Breast epithelium (tissue), 3 donors: ENCODE data around the gene CDK5RAP3.

ENCODE experiments used
- POLR2A ChIP-seq: fragments of 450-650 bp; IDR thresholded peaks from one replicate; pipeline ENCODE4 v1.6.1; 2016; ENCODE audit warnings: antibody characterized with exemption, mild to moderate bottlenecking, moderate library complexity
- POLR2AphosphoS5 ChIP-seq, 3 donors: sonication (generic); formaldehyde crosslinking; IDR thresholded peaks; one replicate each; pipeline ENCODE4 v1.6.1; 2017; ENCODE audit warnings: antibody characterized with exemption in 3 of 3
- TF ChIP-seq, protein P1 (sequence below), 3 donors: fragments of 450-650 bp; IDR thresholded peaks; one replicate each; pipeline ENCODE4 v1.5.1; 2016 to 2017; ENCODE audit warnings: antibody characterized with exemption in 3 of 3, mild to moderate bottlenecking in 3 of 3, moderate library complexity in 3 of 3

DNA sequence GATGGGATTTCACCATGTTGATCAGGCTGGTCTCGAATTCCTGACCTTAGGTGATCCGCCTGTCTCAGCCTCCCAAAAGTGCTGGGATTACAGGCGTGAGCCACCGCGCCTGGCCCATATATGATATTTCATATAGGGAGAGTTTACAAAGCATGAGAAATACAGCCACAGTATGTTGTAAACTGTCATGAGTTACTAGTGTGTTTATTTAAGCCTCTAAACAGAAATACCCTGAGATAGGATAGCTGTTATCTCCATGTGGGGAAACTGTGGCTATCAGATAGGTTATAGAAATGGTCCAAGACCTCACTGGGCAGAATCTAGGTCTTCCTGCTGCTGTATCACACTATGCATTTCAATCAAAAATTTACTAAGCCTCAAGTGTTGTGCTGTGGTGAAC lies 2.1 kb upstream of the CDK5RAP3 start:
- TF ChIP-seq POLR2A (no peak), POLR2AphosphoS5 (IDR thresholded peaks at IDR 0.05) (no peak)
- TF ChIP-seq, protein P1, sequence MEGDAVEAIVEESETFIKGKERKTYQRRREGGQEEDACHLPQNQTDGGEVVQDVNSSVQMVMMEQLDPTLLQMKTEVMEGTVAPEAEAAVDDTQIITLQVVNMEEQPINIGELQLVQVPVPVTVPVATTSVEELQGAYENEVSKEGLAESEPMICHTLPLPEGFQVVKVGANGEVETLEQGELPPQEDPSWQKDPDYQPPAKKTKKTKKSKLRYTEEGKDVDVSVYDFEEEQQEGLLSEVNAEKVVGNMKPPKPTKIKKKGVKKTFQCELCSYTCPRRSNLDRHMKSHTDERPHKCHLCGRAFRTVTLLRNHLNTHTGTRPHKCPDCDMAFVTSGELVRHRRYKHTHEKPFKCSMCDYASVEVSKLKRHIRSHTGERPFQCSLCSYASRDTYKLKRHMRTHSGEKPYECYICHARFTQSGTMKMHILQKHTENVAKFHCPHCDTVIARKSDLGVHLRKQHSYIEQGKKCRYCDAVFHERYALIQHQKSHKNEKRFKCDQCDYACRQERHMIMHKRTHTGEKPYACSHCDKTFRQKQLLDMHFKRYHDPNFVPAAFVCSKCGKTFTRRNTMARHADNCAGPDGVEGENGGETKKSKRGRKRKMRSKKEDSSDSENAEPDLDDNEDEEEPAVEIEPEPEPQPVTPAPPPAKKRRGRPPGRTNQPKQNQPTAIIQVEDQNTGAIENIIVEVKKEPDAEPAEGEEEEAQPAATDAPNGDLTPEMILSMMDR (IDR thresholded peaks at IDR 0.05) = no peak
